GM23248 (cell line): ENCODE measurements around the gene KCTD13. TPM values are rescaled to one million over a fixed set of nuclear protein-coding genes. Genes with fewer than 3 reads are reported as not detected.

Experiments used
- DNase-seq: peaks from one replicate; pipeline ENCODE4 v3.0.0-alpha.2; 2015
- H2AFZ ChIP-seq: fragments of 200-600 bp; sonication (generic); 2 replicates; pipeline ENCODE4 v1.6.1; 2016; ENCODE audit warnings: antibody characterized with exemption
- H3F3A ChIP-seq: fragments of 200-600 bp; sonication (generic); 2 replicates; pipeline ENCODE4 v1.6.1; 2016; ENCODE audit warnings: mild to moderate bottlenecking, antibody characterized with exemption, mixed run types; ENCODE audit not compliant: insufficient read depth
- H3K27ac ChIP-seq: fragments of 200-600 bp; sonication (generic); 2 replicates; pipeline ENCODE4 v1.5.1; 2016; ENCODE audit warnings: mild to moderate bottlenecking
- H3K27me3 ChIP-seq: fragments of 200-600 bp; sonication (generic); replicated peaks from 2 replicates; pipeline ENCODE4 v1.6.1; 2016; ENCODE audit warnings: mild to moderate bottlenecking; ENCODE audit not compliant: insufficient read depth
- H3K36me3 ChIP-seq: fragments of 200-600 bp; sonication (generic); 2 replicates; pipeline ENCODE4 v1.6.1; 2016; ENCODE audit warnings: low read depth, mild to moderate bottlenecking
- H3K4me1 ChIP-seq: fragments of 200-600 bp; sonication (generic); 2 replicates; pipeline ENCODE4 v1.6.1; 2016; ENCODE audit warnings: mild to moderate bottlenecking; ENCODE audit not compliant: insufficient read depth
- H3K4me2 ChIP-seq: fragments of 200-600 bp; sonication (generic); one replicate; pipeline ENCODE4 v1.6.1; 2016; ENCODE audit warnings: mild to moderate bottlenecking; ENCODE audit not compliant: unreplicated experiment
- H3K4me3 ChIP-seq: fragments of 200-600 bp; sonication (generic); 2 replicates; pipeline ENCODE4 v1.5.1; 2016; ENCODE audit warnings: mild to moderate bottlenecking
- H3K79me2 ChIP-seq: fragments of 200-600 bp; sonication (generic); 2 replicates; pipeline ENCODE4 v1.6.1; 2016; ENCODE audit warnings: mild to moderate bottlenecking; ENCODE audit not compliant: insufficient read depth
- H3K9ac ChIP-seq: fragments of 200-600 bp; sonication (generic); 2 replicates; pipeline ENCODE4 v1.6.1; 2016; ENCODE audit warnings: mild to moderate bottlenecking
- H3K9me2 ChIP-seq: fragments of 200-600 bp; sonication (generic); 2 replicates; pipeline ENCODE4 v1.6.1; 2016; ENCODE audit warnings: mixed run types, mild to moderate bottlenecking, moderate library complexity; ENCODE audit not compliant: insufficient read depth
- H3K9me3 ChIP-seq: fragments of 200-600 bp; sonication (generic); one replicate; pipeline ENCODE4 v1.6.1; 2017; ENCODE audit warnings: low read depth
- H4K20me1 ChIP-seq: fragments of 200-600 bp; sonication (generic); 2 replicates; pipeline ENCODE4 v1.6.0; 2016; ENCODE audit not compliant: insufficient read depth
- EZH2 ChIP-seq: fragments of 200-600 bp; sonication (generic); IDR thresholded peaks from 2 replicates; pipeline ENCODE4 v1.6.1; 2018; ENCODE audit warnings: antibody characterized with exemption, mild to moderate bottlenecking; ENCODE audit not compliant: insufficient read depth, poor library complexity, severe bottlenecking
- EZH2phosphoT487 ChIP-seq: fragments of 200-600 bp; sonication (generic); IDR thresholded peaks from 2 replicates; pipeline ENCODE4 v1.6.1; 2018; ENCODE audit warnings: antibody characterized with exemption, moderate library complexity, mild to moderate bottlenecking, low read depth; ENCODE audit not compliant: insufficient read depth
- WGBS, 2 experiments: methylation state at CpG; one replicate each; pipeline ENCODE4 v1.1.6; 2015 to 2017; ENCODE audit warnings: low lambda C conversion rate in 2 of 2, low coverage in 1 of 2; ENCODE audit errors: missing lambda C conversion rate in 2 of 2; 5-methylcytosine and 5-hydroxymethylcytosine counted together
- in situ Hi-C: fragments of 300-500 bp; cut with MboI; formaldehyde crosslinking; loops from 2 replicates; pipeline ENCODE4 v1.15.0; 2020
- polyA plus RNA-seq: library from polyadenylated mRNA; unstranded; fragments of >200 nt; fragmentation: Nextera tagmentation; extraction: Ambion mirVana; gene quantifications from 2 replicates; pipeline ENCODE4 v1.2.1, GENCODE V29; 2016
- total RNA-seq: library from RNA; depleted of rRNA; stranded (reverse); fragments of >200 nt; shearing (Covaris generic); gene quantifications from 2 replicates; pipeline ENCODE4 v1.2.3, GENCODE V29; 2014

Gene KCTD13
- total and polyA plus RNA-seq, 2 experiments from 2014 or later = 12.6 to 14.7 TPM

DNA sequence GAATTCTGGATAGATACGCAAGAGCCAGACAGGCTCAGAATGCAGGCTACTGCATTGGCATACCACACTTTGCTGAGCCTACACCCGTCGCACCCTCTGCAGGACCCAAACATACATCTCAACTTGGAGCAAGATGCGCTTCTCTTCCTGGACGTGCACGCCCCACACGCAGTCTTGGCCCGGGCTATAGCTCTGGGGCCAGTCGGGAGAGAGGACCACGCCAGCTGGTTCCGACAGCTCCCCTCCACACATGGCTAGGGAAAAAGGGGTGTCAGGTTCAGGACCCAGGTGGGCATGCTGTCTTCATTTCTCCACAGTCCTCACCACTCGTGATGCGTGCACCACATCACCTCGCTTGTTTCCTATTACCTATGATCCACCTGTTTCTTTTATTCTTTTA, 47.9 kb downstream of the KCTD13 start:
- Histone ChIP-seq H2AFZ (no peak overlapping the region), H3K79me2 (no peaks in the 10 kb centered on the region), H3F3A (no peaks in the 10 kb centered on the region), H3K27me3 (0 out of 2 replicates have a peak, but pooled peaks cover 6% of the 10 kb centered on the region), H3K4me2 (no peak overlapping the region), H3K9ac (no peak overlapping the region), H3K27ac (no peak overlapping the region), H4K20me1 (no peaks in the 10 kb centered on the region), H3K36me3 (no peaks in the 10 kb centered on the region), H3K9me3 (no peaks in the 10 kb centered on the region), H3K9me2 (no peaks in the 10 kb centered on the region), H3K4me3 (no peak overlapping the region), H3K4me1 (no peaks in the 10 kb centered on the region)
- in situ Hi-C loops = no loop called here
- TF ChIP-seq EZH2 (no peak), EZH2phosphoT487 (no peak)
- DNase-seq = no peak
- WGBS, 2 experiments = 74 to 80% methylated on average over 14 of the region's 14 CpGs

DNA sequence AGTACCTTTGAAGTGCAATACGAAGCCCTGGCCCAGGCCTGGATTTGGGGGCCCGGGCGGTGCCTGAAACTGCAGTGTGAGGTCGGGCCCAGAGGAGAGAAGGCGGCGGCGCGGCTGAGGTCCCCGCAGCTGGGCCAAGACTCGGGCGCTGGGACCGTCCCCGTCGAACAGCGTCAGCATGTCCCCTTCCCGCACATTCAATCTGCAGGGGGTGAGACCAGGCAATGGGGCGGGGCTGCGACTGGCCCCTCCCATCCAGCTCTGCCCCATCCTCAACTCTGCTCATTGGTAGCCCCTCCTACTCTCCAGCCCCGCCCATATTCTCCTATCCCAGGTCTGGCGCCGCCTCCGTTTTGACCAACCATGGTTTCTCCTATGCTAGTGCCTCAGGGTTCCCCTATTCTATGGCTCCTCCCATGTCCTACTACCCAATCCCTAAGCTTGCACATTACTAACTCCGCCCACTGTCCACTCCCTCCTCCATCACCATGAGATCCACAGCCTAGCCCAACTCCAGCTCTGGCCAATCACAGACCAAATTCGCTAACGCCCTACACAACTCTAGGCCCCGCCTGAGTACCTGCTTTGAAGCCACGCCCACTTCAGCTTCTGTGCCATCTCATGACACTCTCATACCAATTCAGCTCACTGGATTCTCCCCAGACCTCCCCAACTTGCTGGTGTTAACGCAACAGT, 48.6 kb downstream of the KCTD13 start:
- H3K27me3 ChIP-seq = 0 out of 2 replicates have a peak, but pooled peaks cover 6% of the 10 kb centered on the region
- WGBS, 2 experiments = 15 to 23% methylated on average over 26 to 27 of the region's 28 CpGs
- H3K36me3 ChIP-seq = no peaks in the 10 kb centered on the region
- H3K9me2 ChIP-seq = no peaks in the 10 kb centered on the region
- no peaks in the 10 kb centered on the region for H3K79me2 ChIP-seq
- TF ChIP-seq EZH2 (no peak), EZH2phosphoT487 (no peak)
- H3K4me2 ChIP-seq = no peak overlapping the region
- peak overlapping the region; percentile 32; the same call in 1 of the 2 replicates for H2AFZ ChIP-seq
- no peak overlapping the region for H3K9ac ChIP-seq
- in situ Hi-C loops = no loop called here
- H3K9me3 ChIP-seq = no peaks in the 10 kb centered on the region
- H3F3A ChIP-seq = no peaks in the 10 kb centered on the region
- DNase-seq = peak; percentile 52
- H3K4me3 ChIP-seq = peak overlapping the region; percentile 50; the same call in 1 of the 2 replicates
- no peaks in the 10 kb centered on the region for H4K20me1 ChIP-seq
- no peaks in the 10 kb centered on the region for H3K4me1 ChIP-seq
- no peak overlapping the region for H3K27ac ChIP-seq

DNA sequence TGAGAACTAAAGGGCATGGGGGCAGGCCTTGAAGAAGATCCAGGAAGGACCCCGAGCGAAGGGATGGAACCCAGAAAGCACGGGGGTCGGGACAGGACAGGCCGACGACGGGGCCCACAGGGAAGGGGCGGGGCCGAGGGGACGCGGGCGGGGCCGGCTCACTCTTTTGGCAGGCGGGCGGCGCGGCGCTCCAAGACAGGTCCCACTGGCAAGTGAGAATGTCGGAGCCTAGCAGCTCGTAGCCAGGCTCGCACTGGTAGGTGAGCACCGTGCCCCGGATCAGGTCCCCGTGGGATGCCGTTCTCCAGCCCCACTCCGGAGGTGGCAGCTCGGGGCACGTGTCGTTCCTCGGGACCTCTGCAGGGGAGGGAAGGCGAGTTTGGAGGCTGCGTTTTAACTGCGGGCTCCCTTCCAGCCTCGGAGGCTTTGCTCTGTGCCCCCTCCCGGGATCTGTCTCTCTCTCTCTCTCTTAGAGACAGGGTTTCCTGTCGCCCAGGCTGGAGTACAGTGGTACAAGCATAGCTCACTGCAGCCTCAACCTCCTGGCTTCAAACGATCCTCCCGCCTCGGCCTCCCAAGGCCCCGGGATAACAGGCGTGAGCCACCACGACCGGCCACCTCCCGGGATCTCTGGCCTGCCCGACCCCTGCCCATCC, 49.3 kb downstream of the KCTD13 start:
- Histone ChIP-seq H3K4me2 (peak overlapping the region; percentile 65), H2AFZ (peak overlapping the region; percentile 32), H3K79me2 (no peaks in the 10 kb centered on the region), H3K27me3 (0 out of 2 replicates have a peak, but pooled peaks cover 6% of the 10 kb centered on the region), H4K20me1 (no peaks in the 10 kb centered on the region), H3K9me2 (no peaks in the 10 kb centered on the region), H3F3A (no peaks in the 10 kb centered on the region), H3K27ac (no peak overlapping the region), H3K4me3 (peak overlapping the region; percentile 50), H3K9ac (no peak overlapping the region), H3K4me1 (no peaks in the 10 kb centered on the region), H3K9me3 (no peaks in the 10 kb centered on the region), H3K36me3 (no peaks in the 10 kb centered on the region)
- TF ChIP-seq EZH2 = no peak
- TF ChIP-seq EZH2phosphoT487 = no peak
- 6 to 8% methylated on average over 25 to 45 of the region's 45 CpGs for WGBS, 2 experiments
- in situ Hi-C loops = no loop called here
- peak; percentile 42 for DNase-seq

DNA sequence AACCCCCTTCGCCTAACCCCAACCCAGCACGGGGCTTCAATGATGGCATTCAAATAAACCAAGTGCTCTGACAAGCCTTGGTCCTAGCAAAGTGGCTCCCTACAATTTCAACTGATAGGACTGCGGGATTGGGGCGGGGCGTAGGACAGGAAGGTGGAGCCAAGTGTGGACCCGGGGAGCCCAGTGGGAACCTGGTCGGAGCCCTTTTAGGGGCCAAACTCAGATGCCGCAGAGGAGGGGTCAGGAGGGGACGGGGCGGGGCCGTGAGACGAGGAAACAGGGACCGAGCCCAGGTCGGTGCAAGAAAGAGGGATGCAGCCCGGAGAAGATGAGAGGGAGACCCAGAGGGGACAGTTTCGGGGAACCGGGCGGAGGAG, 49.8 kb downstream of the KCTD13 start:
- Histone ChIP-seq H3F3A (no peaks in the 10 kb centered on the region), H2AFZ (peak overlapping the region; percentile 32), H3K4me1 (no peaks in the 10 kb centered on the region), H3K9me2 (no peaks in the 10 kb centered on the region), H4K20me1 (no peaks in the 10 kb centered on the region), H3K27ac (no peak overlapping the region), H3K9me3 (no peaks in the 10 kb centered on the region), H3K4me2 (peak overlapping the region; percentile 65), H3K4me3 (peak overlapping the region; percentile 50), H3K79me2 (no peaks in the 10 kb centered on the region), H3K27me3 (0 out of 2 replicates have a peak, but pooled peaks cover 6% of the 10 kb centered on the region), H3K36me3 (no peaks in the 10 kb centered on the region), H3K9ac (no peak overlapping the region)
- DNase-seq = no peak
- in situ Hi-C loops = no loop called here
- TF ChIP-seq EZH2phosphoT487 = no peak
- WGBS, 2 experiments = 11 to 15% methylated on average over 8 to 18 of the region's 18 CpGs
